Hematopoietic multipotent progenitor cell treated with erythropoietin and hydrocortisone succinate and interleukin-3 and kit ligand, for 17 days (in vitro differentiated cells): Measurements from ENCODE around the gene FBXL19.

ENCODE experiments used
- DNase-seq: peaks from one replicate; pipeline ENCODE4 v3.0.0-alpha.2; 2015; ENCODE audit warnings: low spot score

Gene FBXL19

DNA sequence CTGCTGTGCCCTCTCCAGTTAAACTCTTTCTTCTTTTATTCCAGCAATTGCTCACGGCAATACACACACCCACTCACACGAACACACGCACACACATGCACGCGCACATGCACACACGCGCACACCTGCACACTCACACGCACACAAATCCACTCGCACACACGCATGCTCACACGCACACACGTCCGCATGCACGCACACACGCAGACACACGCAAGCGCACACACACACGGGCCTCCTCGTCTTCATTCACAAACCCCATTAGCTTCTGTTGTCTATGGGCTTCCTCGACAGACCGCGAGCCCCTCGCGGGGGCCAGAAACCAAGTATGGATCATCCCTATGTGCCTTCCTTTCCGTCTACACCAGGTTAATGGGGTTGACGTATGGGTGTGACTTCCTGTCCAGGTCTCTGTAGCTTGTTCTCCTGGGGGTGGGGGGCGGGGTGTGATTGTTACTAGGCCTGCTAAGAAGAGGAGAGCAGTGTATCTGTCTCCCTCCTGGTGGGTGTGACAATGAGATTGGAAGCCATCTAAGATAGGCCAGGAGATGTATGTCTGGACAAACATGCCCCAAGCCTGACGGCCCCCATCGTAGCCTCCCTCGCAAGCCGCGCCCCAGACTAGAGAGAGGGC, 27.6 kb upstream of the FBXL19 start:
- no peak for DNase-seq

DNA sequence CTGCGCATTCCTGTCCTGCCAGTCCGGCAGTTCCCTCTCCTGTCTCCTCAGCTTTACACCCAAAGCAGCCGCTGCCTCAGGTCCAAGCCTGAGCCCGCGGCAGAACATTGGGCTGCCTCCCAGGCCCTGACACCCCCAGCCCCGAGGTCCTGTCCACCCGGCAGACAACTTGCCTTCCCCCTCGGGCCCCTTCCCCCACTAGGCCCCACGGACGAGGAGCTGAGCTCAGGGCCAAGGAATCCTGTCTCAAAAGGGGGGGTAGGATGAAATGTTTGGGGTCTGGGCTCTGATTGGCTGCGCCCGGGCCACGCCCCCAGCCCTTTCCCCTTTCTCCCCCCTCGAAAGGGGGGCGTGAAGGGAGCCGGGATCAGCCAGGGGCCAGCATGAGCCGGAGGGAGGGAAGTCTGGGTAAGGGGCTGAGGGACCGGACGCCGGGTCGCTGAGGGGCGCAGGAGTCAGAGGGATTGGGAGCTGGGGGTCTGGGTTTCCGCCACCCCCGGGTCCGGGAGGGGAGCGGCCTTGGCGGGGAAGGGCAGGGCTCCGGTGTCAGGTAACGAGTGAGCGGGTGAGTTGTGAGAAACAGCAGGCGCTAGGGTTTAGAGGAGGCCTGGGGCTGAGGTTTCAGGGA, 27.0 kb upstream of the FBXL19 start, which contains the start of gene CTF1:
CTF1 (plus strand) TSS at position 354 of the 628 bp plus-strand sequence; CDS start at position 384, 30 bp downstream.
- DNase-seq = no peak

DNA sequence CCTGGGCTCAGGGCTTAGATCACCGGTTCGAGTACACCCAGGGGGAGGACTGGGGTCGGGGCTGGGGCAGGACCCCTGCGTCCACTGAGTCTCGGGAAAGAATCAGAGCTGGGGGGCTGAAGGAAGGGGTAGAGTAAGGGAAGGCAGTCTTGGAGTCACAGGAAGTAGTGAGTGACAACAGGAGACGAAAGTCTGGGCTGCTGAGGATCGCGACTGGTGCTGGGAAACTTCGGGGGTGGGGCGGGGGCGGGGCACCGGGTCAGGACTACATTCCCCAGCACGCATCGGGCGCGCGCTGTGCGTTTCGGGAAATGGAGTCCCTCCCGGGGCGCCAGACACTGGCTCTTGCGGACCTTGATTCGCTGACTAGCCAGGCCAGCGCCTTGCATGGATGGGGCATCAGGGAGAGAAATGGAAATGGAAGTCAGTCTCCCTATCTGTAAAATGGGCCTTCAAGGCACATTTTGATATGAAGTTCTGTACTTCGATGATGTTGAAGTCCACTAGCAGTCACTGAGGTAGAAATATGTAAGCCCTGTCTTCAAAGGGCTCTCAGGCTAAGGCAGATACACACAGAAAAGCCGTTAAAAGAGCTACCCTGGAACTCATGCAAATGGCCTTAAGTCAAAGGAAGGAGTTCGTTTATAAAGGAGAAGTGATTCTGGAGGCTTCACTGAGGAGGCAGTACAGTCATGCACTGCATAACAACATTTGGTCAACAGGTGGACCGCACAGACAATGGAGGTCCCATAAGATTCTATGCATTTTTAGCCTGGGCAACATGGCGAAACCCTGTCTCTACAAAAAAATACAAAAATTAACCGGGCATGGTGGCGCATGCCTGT, 26.3 kb upstream of the FBXL19 start:
- DNase-seq = peak; percentile 81

DNA sequence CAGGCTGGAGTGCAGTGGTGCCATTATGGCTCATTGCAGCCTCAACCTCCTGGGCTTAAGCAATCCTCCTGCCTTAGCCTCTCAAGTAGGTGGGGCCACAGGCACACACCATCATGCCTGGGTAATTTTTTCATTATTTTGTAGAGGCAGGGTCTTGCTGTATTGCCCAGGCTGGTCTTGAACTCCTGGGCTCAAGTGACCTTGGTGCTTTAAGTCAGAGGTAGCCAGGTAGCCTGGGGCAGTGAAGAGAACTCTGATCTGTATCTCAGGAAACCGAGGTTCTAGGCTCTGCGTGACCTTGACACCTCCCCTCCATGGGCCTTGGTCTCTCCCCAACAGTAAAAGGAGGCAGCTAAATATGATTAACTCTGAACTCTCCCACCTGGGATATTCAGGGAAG, 23.6 kb upstream of the FBXL19 start:
- no peak for DNase-seq

DNA sequence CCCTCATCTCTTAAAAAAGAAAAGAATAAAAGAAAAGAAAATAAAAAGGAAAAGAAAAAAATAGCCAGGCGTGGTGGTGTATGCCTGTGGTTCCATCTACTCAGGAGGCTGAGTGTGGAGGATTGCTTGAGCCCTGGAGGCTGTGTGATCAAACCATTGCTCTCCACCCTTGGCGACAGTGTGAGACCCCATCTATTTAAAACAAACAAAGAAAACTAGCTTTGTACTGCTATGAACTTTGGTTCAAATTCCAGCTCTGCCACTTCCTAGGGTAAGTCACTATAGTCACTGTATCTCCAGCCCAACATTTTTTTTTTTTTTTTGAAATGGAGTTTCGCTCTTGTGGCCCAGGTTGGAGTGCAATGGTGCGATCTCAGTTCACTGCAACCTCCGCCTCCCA, 22.8 kb upstream of the FBXL19 start:
- DNase-seq = no peak

DNA sequence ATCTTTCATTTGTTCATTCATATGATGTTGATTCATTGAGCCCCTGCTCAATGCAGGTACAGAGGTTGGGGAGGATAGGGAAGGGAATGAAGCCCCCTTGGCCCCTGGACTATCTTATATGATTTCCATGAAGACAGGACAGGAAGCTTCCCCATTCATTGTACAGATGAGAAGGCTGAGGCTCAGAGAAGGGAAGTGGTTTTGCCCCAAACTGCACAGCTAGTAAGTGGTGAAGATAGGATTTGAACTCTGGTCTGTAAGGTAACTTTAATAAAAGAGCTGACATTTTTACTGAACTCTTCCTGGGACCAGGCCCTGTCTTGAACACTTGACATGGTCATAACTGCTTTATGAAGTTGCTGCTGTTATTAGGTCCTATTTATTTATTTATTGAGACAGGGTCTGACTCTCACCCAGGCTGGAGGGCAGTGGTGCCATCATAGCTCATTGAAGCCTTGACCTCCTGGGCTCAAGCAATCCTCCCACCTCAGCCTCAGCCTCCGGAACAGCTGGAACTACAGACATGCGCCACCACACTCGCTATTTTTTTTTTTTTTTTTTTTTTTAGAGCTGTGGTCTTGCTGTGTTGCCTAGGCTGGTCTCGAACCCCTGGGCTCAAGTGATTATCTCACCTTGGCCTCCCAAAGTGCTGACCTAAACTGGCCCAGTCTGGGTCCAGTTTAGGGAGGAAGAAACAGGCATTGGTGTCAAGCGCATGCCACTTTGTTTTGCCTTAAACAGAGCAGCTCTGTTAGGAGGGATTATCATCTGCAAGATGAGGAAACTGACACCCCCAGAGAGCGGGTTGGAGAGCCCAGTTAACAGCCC, 22.0 kb upstream of the FBXL19 start:
- no peak for DNase-seq

DNA sequence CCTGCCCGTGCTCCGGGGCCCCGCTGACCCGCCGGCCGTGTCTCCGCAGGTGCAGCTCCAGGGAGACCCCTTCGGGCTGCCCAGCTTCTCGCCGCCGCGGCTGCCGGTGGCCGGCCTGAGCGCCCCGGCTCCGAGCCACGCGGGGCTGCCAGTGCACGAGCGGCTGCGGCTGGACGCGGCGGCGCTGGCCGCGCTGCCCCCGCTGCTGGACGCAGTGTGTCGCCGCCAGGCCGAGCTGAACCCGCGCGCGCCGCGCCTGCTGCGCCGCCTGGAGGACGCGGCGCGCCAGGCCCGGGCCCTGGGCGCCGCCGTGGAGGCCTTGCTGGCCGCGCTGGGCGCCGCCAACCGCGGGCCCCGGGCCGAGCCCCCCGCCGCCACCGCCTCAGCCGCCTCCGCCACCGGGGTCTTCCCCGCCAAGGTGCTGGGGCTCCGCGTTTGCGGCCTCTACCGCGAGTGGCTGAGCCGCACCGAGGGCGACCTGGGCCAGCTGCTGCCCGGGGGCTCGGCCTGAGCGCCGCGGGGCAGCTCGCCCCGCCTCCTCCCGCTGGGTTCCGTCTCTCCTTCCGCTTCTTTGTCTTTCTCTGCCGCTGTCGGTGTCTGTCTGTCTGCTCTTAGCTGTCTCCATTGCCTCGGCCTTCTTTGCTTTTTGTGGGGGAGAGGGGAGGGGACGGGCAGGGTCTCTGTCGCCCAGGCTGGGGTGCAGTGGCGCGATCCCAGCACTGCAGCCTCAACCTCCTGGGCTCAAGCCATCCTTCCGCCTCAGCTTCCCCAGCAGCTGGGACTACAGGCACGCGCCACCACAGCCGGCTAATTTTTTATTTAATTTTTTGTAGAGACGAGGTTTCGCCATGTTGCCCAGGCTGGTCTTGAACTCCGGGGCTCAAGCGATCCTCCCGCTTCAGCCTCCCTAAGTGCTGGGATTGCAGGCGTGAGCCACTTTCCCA, 21.1 kb upstream of the FBXL19 start:
- peak; percentile 63 for DNase-seq

DNA sequence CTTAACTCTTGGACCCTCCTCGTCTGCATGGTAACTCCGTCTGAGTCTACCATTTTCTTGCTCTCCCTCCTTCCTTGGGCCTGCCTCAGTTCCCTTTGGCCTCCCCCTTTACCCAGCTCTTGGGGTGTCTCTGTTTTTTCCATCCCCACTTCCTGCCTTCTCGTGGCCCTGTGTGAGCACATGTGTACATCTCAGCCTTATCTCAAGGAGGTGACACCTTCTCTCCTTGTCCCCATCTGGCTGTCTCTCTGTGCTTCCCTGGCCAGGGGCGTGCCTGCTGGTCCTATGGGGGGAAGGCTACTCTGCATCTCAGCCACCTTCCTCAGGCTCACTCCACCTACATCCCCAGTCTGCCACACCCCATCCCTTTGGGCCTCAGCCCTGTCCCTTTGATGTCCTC, 20.4 kb upstream of the FBXL19 start:
- no peak for DNase-seq

DNA sequence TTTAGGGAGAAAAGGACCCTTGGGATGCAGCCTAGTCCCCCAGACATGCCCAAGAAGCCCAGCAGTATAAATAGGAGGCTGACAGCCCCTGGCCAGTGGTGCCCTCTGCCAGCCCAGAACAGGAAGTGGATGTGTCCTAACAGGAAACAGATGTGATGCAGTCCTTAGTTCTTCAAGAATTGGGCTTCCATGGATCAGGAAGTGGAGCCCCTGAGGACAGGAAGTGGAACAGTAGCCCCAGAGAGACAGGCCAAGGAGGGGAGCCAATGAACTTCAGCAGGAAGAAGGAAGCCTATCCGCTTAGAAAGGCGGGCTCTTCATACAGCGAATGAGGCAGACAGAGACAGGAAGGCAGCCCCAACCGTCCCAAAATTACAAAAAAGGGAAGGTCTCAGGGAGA, 19.8 kb upstream of the FBXL19 start:
- no peak for DNase-seq

DNA sequence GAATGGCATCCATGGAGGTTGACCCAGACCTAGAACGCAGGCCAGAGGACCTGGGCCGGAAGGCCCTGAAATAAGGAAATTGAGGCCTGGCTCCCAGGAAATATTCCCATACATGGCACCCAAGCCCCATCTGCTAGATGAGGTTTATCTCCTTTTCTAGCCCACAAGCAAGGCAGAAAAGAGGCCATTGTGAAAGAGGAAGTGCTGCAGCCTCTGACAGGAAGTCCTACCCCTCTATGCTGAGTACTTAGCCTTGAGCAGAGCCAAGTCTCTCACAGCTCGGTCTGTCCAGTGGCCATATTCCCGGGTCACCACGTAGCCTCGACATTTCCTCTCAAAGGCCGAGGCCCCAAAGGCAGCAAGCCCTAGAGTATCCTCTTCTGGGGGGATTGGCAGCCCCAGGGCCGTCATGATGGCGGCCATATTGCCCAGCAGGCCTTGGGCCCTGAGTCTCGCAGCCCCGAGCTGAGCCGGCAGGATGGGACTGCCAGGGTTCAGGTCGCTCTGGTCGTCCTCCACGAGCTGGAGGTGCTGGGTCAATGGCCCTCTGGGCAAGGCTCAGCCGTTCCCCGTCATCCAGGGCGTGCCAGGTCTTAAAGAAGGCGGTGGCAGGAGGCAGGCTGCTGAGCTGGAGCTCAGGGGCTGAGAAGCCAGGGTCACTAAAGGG, 19.1 kb upstream of the FBXL19 start:
- no peak for DNase-seq

DNA sequence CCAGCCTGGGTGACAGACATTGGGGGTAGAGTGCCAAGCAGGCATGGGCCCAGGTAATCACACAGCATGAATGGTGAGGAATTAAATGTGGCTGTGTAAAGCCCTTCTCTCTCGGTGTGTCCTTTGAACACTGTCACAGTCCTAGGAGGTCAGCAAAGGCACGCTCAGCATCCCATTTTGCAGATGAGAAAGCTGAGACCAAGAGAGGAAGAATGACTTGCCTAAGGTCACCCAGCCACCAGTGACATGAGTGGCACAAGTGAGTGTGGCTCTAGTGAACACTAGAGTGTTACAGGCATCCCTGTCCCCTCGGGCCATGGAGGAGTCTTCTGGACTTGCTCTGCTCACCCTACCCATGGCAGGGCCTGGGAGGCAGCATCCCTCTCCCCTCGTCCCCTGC, 16.3 kb upstream of the FBXL19 start:
- DNase-seq = no peak

DNA sequence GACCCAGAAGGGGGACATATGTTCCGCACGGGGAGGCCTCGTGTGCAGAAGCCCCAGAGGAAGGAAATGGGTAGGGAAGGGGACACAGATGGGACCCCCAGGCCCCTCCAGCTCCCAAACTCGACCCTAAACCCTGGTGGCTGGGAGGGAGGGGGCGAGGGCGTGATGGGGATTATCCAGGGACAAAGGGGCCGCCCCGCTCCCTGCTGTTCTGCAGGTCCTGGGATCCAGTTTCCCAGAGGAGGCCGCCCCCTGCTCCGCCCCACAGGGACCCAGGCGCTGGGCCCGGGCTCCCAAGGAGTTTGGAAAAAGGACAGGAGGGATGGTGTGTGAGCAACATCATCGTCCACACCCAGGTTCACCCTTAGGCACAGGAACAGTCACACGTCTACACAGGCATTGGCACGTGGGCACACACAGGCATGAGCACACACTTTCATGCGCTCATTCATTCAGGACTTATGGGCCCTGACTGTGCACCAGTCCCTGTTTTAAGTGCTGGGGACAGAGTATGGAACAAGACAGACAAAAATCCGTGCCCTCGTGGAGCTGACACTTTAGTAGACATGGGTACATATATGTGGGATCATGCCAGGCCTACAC, 12.8 kb upstream of the FBXL19 start:
- no peak for DNase-seq

DNA sequence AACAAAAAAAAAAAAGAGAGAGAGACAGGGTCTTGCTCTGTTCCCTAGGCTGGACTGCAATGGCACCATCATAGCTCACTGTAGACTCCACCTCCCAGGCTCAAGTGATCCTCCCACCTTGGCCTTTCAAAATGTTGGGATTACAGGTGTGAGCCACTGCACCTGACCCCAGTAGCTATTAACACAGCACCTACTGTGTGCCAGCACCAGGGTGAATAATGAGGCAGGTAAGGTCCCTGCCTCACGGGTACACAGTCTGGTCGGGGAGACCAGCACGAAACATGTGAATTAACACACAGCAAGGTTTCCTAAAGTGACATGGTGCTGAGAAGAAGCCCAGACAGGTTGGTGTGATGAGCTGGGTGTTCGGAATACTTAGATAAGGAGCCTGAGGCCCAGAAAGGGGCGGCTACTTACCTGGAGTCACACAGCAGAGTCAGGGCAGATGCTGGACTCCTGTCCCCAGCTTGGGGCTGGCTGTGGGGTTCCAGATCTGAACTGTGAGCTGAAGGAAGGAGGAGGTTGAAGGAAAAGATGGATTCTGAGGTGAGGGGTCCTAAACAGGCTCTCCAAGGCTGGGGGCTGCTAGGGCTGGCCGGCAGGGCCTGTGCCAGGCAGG, 10.5 kb upstream of the FBXL19 start:
- no peak for DNase-seq

DNA sequence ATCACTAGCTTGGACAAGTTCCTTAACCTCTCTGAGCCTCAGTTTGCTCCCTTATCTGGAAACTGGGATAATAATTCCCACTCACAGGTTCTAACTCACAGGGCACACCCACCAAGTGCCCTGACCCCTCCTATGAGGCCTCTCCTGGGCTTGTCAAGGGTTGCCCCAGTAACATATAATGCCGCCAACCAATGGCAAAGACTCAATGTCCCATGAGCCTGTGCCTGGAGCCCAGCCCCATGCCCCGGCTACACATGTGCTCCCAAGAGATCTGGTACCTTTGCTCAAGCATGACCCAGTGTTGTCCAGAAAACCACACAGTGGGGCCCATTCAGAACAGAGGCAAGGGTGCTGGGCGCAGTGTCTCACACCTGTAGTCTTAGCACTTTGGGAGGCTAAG, 8.5 kb upstream of the FBXL19 start:
- DNase-seq = no peak

DNA sequence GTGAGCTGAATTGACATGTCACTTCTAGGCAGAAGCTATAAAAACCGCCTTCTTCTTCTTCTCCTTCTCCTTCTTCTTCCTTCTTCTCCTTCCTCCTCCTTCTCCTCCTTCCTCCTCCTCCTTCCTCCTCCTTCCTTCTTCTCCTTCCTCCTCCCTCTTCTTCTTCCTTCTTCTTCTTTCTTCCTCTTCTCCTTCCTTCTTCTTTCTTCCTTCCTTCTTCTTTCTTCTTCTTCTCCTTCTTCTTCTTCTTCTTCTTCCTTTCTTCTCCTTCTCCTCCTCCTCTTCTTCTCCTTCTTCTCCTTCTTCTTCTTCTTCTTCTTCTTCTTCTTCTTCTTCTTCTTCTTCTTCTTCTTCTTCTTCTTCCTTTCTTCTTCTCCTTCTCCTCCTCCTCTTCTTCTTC, 4.8 kb upstream of the FBXL19 start:
- no peak for DNase-seq

DNA sequence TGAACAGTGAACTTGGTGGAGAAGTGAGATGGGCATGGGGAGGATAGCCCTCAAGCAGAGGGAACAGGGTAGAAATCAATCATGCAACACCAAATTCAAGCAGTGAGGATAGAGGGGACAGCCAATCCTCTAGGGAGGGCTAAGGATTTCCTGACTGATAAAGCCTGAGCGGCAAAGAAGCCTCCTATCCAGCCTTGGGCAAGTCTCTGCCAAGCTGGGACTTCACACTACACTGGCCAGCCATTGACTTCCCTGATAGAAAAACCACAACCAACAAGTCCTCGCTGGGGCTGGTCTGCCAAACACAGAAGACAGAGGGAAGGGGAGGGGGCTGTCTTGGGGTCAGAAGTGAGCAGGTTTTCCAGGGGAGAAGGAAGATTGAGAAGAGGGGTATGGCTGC, 2.5 kb upstream of the FBXL19 start:
- no peak for DNase-seq

DNA sequence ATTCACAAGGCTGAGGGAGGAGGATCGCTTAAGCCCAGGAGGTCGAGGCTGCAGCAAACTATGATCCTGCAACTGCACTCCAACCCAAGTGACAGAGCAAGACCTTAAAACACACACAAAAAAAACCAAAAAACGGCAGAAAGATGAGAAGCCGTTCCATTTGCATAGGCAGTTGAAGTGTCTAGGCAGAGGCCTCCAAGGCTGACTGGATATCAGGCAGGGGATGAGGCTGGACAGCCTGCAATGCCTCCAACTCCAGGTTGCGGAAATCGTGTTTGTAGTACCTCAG, 2.0 kb upstream of the FBXL19 start:
- DNase-seq = no peak

DNA sequence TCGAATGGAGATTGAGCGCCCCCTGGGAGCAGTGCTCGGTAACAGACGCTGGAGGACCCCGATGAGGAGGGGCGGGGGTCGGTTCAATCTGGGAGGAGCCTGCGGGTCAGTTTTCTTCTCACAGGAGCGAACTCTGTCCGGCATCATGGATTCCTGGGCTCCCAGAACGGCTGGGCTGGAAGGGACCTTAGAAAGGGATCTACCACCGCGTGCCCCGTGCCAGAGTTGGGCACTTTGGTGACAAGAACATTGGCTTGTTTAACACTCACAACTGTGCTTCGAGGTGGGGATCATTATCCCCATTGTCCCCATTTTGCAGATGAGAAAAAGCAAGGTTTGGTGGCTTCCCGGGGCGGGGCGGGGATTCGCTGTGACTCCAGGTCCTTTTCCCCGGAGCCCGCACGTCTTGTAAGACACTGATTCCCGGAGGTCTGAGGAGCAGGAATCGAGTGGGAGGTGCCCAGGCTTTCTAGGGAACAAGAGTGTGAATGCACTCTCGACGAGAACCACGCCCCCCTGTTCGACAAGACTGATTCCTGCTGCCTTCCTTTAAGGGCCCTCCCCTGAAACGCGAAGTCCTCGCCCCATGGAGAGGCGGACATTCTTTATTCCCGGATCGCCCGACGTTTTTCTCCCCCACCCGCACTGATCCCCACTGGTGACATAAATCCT, 1.5 kb upstream of the FBXL19 start:
- peak; percentile 71 for DNase-seq

DNA sequence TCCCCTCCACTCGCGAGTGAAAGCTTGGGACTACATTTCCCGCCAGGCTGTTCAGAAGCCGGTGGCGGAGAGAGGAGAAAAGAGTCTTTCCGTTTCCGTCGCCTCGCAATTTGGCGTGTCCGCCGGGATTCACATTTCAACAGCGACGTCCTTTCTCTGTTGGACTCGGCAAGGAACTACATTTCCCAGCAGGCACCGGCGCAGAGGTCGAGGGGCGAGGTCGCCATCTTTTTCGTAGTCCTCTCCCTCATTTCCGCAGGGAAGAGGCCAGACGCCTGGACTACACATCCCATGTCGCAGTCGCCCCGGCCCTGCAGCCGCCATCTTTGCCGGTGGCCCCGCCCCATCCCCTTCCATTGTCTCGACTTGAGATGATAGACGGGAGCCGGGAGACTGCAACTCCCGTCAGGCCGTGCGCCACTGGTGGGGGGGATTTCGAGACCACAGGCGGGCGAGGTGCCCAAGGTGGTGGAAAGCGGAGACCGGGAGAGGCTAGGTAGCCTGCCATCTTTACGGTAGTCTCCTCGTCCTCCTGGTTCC, 882 bp upstream of the FBXL19 start:
- DNase-seq = peak; percentile 98
